Stimulated activated CD4-positive, alpha-beta T cell treated with anti-CD3 and anti-CD28 coated beads, TNF-alpha, amount 100 ng/mL, for 48 hours (primary cell): Measurements from ENCODE around the gene ATP13A3.
A peak's percentile ranks its signal among the peaks of the same experiment; 100 is the strongest.

ENCODE experiments used
- DNase-seq, 3 donors: peaks; one replicate each; pipeline ENCODE4 v3.0.0-alpha.2; 2020; ENCODE audit warnings: low read depth in 3 of 3

Gene ATP13A3

GRCh38 chr3:194395778-194396538 lies 90.8 kb downstream of the ATP13A3 start:
- DNase-seq = peak in 2 of 3 donors; percentile 41 to 48

- no peak for DNase-seq
Observed at GRCh38 chr3:194395212-194395611, 91.6 kb downstream of the ATP13A3 start.

GRCh38 chr3:194392576-194392975 lies 94.2 kb downstream of the ATP13A3 start:
- DNase-seq = no peak

GRCh38 chr3:194390835-194391234 lies 96.0 kb downstream of the ATP13A3 start:
- no peak for DNase-seq

GRCh38 chr3:194389269-194389668 lies 97.5 kb downstream of the ATP13A3 start:
- no peak for DNase-seq

- DNase-seq = no peak
Observed at GRCh38 chr3:194387926-194388418, 98.8 kb downstream of the ATP13A3 start.

- DNase-seq = no peak
Observed at GRCh38 chr3:194387276-194387675, 99.5 kb downstream of the ATP13A3 start.

GRCh38 chr3:194386648-194387047 lies 100.2 kb downstream of the ATP13A3 start:
- no peak for DNase-seq

- DNase-seq = no peak
Observed at GRCh38 chr3:194386066-194386465, 100.7 kb downstream of the ATP13A3 start.

GRCh38 chr3:194384569-194385001 lies 102.2 kb downstream of the ATP13A3 start:
- no peak for DNase-seq

- DNase-seq = no peak
Observed at GRCh38 chr3:194384156-194384555, 102.6 kb downstream of the ATP13A3 start.

GRCh38 chr3:194383276-194383940 lies 103.4 kb downstream of the ATP13A3 start:
- DNase-seq = no peak

- DNase-seq = no peak
Observed at GRCh38 chr3:194382892-194383223, 103.9 kb downstream of the ATP13A3 start.

GRCh38 chr3:194382196-194382891 lies 104.5 kb downstream of the ATP13A3 start:
- DNase-seq = no peak

- no peak for DNase-seq
Observed at GRCh38 chr3:194381460-194381875, 105.3 kb downstream of the ATP13A3 start.

- no peak for DNase-seq
Observed at GRCh38 chr3:194380326-194380725, 106.5 kb downstream of the ATP13A3 start.

GRCh38 chr3:194379651-194380050 lies 107.2 kb downstream of the ATP13A3 start:
- DNase-seq = no peak

GRCh38 chr3:194379231-194379630 lies 107.6 kb downstream of the ATP13A3 start:
- no peak for DNase-seq

- DNase-seq = no peak
Observed at GRCh38 chr3:194377708-194378107, 109.1 kb downstream of the ATP13A3 start.

- DNase-seq = no peak
Observed at GRCh38 chr3:194376241-194376560, 110.6 kb downstream of the ATP13A3 start.

GRCh38 chr3:194375473-194376240 lies 111.1 kb downstream of the ATP13A3 start:
- no peak for DNase-seq

GRCh38 chr3:194374935-194375334 lies 111.9 kb downstream of the ATP13A3 start:
- no peak for DNase-seq
